GM21717 (cell line): ENCODE data around the gene SHISAL1.

Experiments
- ATAC-seq: cut with Tn5 transposase; IDR thresholded peaks from one replicate; pipeline ENCODE4 v1.9.1; 2021; ENCODE audit warnings: mild to moderate bottlenecking, moderate library complexity; ENCODE audit not compliant: unreplicated experiment

Gene SHISAL1

GRCh38 chr22:44266796-44267760 lies 45.7 kb downstream of the SHISAL1 start:
- ATAC-seq = no peak

GRCh38 chr22:44263547-44263946 lies 49.2 kb downstream of the SHISAL1 start:
- no peak for ATAC-seq

GRCh38 chr22:44261861-44262595 lies 50.7 kb downstream of the SHISAL1 start:
- no peak for ATAC-seq

- ATAC-seq = no peak
Observed at GRCh38 chr22:44261164-44261860, 51.4 kb downstream of the SHISAL1 start.

- no peak for ATAC-seq
Observed at GRCh38 chr22:44260216-44261035, 52.3 kb downstream of the SHISAL1 start.

GRCh38 chr22:44259366-44260215 lies 53.2 kb downstream of the SHISAL1 start:
- ATAC-seq = no peak

- no peak for ATAC-seq
Observed at GRCh38 chr22:44256556-44257485, 55.9 kb downstream of the SHISAL1 start.

- no peak for ATAC-seq
Observed at GRCh38 chr22:44256085-44256484, 56.7 kb downstream of the SHISAL1 start.

- no peak for ATAC-seq
Observed at GRCh38 chr22:44254811-44255210, 57.9 kb downstream of the SHISAL1 start.

GRCh38 chr22:44249376-44250147 lies 63.2 kb downstream of the SHISAL1 start:
- ATAC-seq = no peak

GRCh38 chr22:44248926-44249325 lies 63.8 kb downstream of the SHISAL1 start:
- ATAC-seq = no peak

- no peak for ATAC-seq
Observed at GRCh38 chr22:44247923-44248892, 64.5 kb downstream of the SHISAL1 start.

GRCh38 chr22:44247346-44247745 lies 65.4 kb downstream of the SHISAL1 start:
- no peak for ATAC-seq

GRCh38 chr22:44246615-44247326 lies 66.0 kb downstream of the SHISAL1 start:
- ATAC-seq = no peak

GRCh38 chr22:44245867-44246266 lies 66.9 kb downstream of the SHISAL1 start:
- no peak for ATAC-seq

GRCh38 chr22:44245438-44245837 lies 67.3 kb downstream of the SHISAL1 start:
- ATAC-seq = no peak
